MCF 10A (cell line): ENCODE data around the gene LGR4. TPM values are rescaled to one million over a fixed set of nuclear protein-coding genes. Genes with fewer than 3 reads are reported as not detected.
A peak's percentile ranks its signal among the peaks of the same experiment; 100 is the strongest.

Experiments
- BruUV-seq: library from RNA; stranded (reverse); fragments of 400-500 nt; replicated peaks from 2 replicates; lab custom pipeline; 2021; lab: Mats Ljungman, UMichigan
- CTCF ChIA-PET: fragments of 300-600 bp; sonication (Branson Sonifier 250); formaldehyde crosslinking; extraction: SDS; loops from one replicate; lab custom pipeline; 2021; ENCODE audit warnings: antibody characterized with exemption, inconsistent platforms; lab: Yijun Ruan, JAX
- POLR2A ChIA-PET: fragments of 300-600, 350-650 bp; sonication (Branson Sonifier 250); formaldehyde crosslinking; extraction: SDS; loops from one replicate; lab custom pipeline; 2020; ENCODE audit warnings: antibody characterized with exemption, inconsistent platforms; lab: Yijun Ruan, JAX
- DNase-seq: peaks from one replicate; pipeline ENCODE4 v3.0.0-alpha.2; 2018; ENCODE audit not compliant: unreplicated experiment
- H3K27ac Mint-ChIP-seq: one replicate; pipeline ENCODE4 v1.8.0; 2022; ENCODE audit warnings: mild to moderate bottlenecking, low read depth, mixed read lengths; ENCODE audit not compliant: unreplicated experiment
- H3K27me3 Mint-ChIP-seq: one replicate; pipeline ENCODE4 v1.8.0; 2022; ENCODE audit warnings: mixed read lengths; ENCODE audit not compliant: insufficient read depth, unreplicated experiment
- H3K36me3 Mint-ChIP-seq: one replicate; pipeline ENCODE4 v1.8.0; 2022; ENCODE audit warnings: mild to moderate bottlenecking, moderate library complexity, mixed read lengths; ENCODE audit not compliant: insufficient read depth, unreplicated experiment
- H3K4me1 Mint-ChIP-seq: one replicate; pipeline ENCODE4 v1.8.0; 2022; ENCODE audit warnings: mixed read lengths; ENCODE audit not compliant: insufficient read depth, unreplicated experiment
- H3K4me3 Mint-ChIP-seq: one replicate; pipeline ENCODE4 v1.8.0; 2022; ENCODE audit warnings: mild to moderate bottlenecking, moderate library complexity, mixed read lengths; ENCODE audit not compliant: unreplicated experiment
- H3K9me3 Mint-ChIP-seq: one replicate; pipeline ENCODE4 v1.8.0; 2022; ENCODE audit warnings: mixed read lengths; ENCODE audit not compliant: unreplicated experiment
- CTCF ChIP-seq: fragments of 200-600 bp; IDR thresholded peaks from one replicate; pipeline ENCODE4 v1.8.0; 2022; ENCODE audit warnings: antibody characterized with exemption, mild to moderate bottlenecking; ENCODE audit not compliant: unreplicated experiment
- intact Hi-C: fragments of 100-400 bp; cut with micrococcal nuclease; formaldehyde crosslinking; loops from 2 replicates; pipeline ENCODE4 v1.14.1; 2022
- total RNA-seq: library from RNA; stranded (reverse); gene quantifications from 2 replicates; pipeline ENCODE4 v1.2.3, GENCODE V29; 2022

Gene LGR4
- total RNA-seq, 1 experiment from 2014 or later, result 14.2 TPM

GRCh38 chr11:27509908-27510307 is 37.3 kb upstream of the LGR4 start:
- no peaks in the 10 kb centered on the region for H3K27me3 Mint-ChIP-seq
- intact Hi-C loops, result loop anchor here (10.0 kb wide), 1 partner anchor 165 kb away; no protein-coding TSS in a partner anchor
- no TSS peak for BruUV-seq
- H3K9me3 Mint-ChIP-seq, result no peaks in the 10 kb centered on the region
- CTCF ChIA-PET, result interaction anchor here (1.4 to 1.6 kb wide), 2 partner anchors 10 to 186 kb away, joined by 4 read pairs; no protein-coding TSS in a partner anchor
- peaks cover 27% of the 10 kb centered on the region for H3K4me1 Mint-ChIP-seq
- POLR2A ChIA-PET, result interaction anchor here (0.9 to 1.5 kb wide), 2 partner anchors 9 to 115 kb away, joined by 3 read pairs; no protein-coding TSS in a partner anchor
- no peak for TF ChIP-seq CTCF
- no peaks in the 10 kb centered on the region for H3K36me3 Mint-ChIP-seq
- H3K4me3 Mint-ChIP-seq, result peak overlapping the region; percentile 7
- no peak overlapping the region for H3K27ac Mint-ChIP-seq
- DNase-seq, result no peak

- ChIA-PET CTCF (no interaction called here), POLR2A (interaction anchor here (0.7 to 3.4 kb wide), 14 partner anchors 8 to 1863 kb away, joined by 3 to 19 read pairs (median 3); no protein-coding TSS in a partner anchor)
- TF ChIP-seq CTCF, result no peak
- Mint-ChIP-seq H3K9me3 (no peaks in the 10 kb centered on the region), H3K27ac (peak overlapping the region; percentile 99), H3K36me3 (peaks cover 2% of the 10 kb centered on the region), H3K4me3 (peak overlapping the region; percentile 100), H3K4me1 (peaks cover 32% of the 10 kb centered on the region), H3K27me3 (no peaks in the 10 kb centered on the region)
- intact Hi-C loops, result loop anchor here (10.0 kb wide), 1 partner anchor 167 kb away; no protein-coding TSS in a partner anchor
- BruUV-seq, result no TSS peak
- no peak for DNase-seq
Measured at GRCh38 chr11:27507557-27508322, 35.1 kb upstream of the LGR4 start.

GRCh38 chr11:27506200-27507182 is 33.9 kb upstream of the LGR4 start, which contains the start of gene LIN7C:
Gene LIN7C, minus strand, starts transcription at chr11:27506769. Its CDS starts 17 bp downstream, at chr11:27506752.
- Mint-ChIP-seq H3K27ac (peak within 1 kb of the TSS; percentile 99), H3K36me3 (peaks cover 12% of the 10 kb centered on the region), H3K4me1 (peaks cover 44% of the 10 kb centered on the region), H3K4me3 (peak within 1 kb of the TSS; percentile 100), H3K27me3 (no peaks in the 10 kb centered on the region), H3K9me3 (no peaks in the 10 kb centered on the region)
- ChIA-PET POLR2A (interaction anchor here (0.6 to 3.4 kb wide), 18 partner anchors 8 to 1829 kb away, joined by 3 to 19 read pairs (median 3); no protein-coding TSS in a partner anchor), CTCF (interaction anchor here (0.5 to 1.9 kb wide), 3 partner anchors 9 to 193 kb away, joined by 3 to 13 read pairs (median 3); no protein-coding TSS in a partner anchor)
- intact Hi-C loops, result loop anchor here (10.0 kb wide), 1 partner anchor 168 kb away; no protein-coding TSS in a partner anchor
- TSS peak; percentile 67 for BruUV-seq
- peak; percentile 97 for DNase-seq
- no peak for TF ChIP-seq CTCF
